HG03565 (cell line): ENCODE data around the gene TPM4.
"Not testable (repeated sequence)": the region's sequence is repeated elsewhere in the genome, so short reads cannot be mapped to it uniquely, and the experiment has no call there.

ENCODE experiments used
- ATAC-seq: cut with Tn5 transposase; IDR thresholded peaks from one replicate; pipeline ENCODE4 v1.9.1; 2021; ENCODE audit warnings: mild to moderate bottlenecking, moderate library complexity; ENCODE audit not compliant: unreplicated experiment

The TPM4 gene

DNA sequence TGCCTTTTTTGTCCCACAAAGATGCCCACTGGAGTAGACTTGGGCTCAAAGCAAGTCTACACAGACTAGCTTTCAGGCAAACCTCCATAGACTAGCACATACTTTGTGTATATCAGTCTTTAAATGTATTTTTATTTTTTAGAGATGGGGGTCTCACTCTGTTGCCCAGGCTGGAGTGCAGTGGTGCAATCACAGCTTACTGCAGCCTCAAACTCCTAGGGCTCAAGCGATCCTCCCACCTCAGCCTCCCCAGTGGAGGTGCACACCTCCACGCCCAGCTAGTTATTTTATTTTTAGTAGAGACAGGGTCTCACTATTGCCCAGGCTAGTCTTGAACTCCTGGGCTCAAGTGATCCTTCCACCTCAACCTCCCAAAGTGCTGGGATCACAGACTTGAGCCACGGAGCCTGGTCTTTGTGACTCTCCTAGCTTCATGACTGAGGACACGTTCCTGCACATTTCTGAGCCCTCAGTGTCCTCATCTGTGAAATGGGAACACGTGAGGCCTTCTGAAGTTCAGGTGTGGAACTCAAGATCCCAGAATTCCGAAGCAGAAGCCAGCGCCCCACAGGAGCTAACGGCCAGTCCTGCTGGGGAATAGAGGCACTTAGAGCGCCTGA, 5.1 kb upstream of the TPM4 start:
- no peak for ATAC-seq

DNA sequence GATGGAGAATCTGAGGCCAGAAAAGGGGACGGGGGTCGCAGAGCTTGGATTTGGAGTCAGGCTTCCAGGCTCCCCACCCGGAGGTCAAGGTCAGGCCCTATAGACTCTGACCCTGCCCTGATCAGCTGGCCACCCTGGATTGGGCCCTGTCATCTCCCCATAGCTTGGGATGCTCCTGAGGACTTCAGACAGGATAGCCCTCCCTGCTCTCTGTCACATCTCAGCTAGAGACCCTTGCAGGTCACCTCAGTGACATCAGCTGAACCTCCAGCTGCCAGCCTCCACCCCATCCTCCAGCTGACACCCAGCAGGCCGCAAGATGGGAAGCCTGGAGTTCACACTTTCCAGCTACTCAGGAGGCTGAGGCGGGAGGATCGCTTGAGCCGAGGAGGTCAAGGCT, 2.8 kb upstream of the TPM4 start:
- ATAC-seq: no peak

DNA sequence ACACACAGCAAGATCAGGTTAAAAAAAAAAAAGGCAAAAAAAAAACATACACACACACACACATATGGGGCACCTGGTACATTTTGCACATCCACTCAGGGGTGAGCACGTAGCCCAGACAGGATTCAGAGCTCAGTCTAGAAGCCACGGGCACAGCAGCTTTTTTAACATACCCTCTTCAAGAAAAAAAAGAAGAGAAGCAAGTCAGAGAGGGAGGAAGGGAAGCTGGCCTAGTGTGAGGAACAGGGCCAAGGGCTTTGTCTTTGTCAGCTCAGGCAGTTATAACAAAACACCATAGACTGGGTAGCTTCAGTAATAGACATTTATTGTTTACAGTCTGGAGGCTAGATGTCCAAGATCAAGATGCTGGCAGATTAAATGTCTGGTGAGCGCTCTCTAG, 2.3 kb upstream of the TPM4 start:
- ATAC-seq: no peak

DNA sequence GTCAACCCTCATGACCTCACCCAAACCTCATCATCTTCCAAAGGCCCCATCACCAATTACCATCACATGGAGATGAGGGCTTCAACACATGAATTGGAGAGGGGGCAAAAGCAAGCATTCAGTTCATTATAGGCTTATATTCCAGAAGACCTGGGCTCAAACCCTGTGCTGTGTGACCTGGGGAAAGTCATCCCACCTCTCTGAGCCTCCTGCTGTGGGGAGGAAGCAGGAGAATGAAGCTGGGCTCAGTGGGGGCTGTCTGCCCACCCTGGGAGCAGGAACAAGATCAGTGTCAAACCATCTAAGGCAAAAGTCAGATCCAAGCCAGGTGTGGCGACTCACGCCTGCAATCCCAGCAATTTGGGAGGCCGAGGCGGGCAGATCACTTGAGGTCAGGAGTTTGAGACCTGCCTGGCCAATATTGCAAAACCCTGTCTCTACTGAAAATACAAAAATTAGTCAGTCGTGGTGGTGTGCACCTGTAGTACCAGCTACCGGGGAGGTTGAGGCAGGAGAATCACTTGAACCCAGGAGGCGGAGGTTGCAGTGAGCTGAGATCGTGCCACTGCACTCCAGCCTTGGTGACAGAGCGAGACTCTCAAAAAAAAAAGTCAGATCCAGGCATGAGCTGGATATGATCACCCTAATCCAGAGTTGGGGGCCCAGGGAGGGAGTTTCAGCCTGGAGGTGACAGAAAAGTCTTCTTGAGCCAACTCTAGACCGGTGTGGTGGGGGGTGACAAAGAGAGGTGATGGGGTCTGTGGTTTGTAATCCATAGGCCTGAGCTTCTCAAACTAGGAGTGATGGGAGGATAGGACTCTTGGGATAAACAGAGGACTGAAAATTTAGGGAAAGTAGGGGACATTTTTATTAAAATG, 1.6 kb upstream of the TPM4 start:
- ATAC-seq: no peak

DNA sequence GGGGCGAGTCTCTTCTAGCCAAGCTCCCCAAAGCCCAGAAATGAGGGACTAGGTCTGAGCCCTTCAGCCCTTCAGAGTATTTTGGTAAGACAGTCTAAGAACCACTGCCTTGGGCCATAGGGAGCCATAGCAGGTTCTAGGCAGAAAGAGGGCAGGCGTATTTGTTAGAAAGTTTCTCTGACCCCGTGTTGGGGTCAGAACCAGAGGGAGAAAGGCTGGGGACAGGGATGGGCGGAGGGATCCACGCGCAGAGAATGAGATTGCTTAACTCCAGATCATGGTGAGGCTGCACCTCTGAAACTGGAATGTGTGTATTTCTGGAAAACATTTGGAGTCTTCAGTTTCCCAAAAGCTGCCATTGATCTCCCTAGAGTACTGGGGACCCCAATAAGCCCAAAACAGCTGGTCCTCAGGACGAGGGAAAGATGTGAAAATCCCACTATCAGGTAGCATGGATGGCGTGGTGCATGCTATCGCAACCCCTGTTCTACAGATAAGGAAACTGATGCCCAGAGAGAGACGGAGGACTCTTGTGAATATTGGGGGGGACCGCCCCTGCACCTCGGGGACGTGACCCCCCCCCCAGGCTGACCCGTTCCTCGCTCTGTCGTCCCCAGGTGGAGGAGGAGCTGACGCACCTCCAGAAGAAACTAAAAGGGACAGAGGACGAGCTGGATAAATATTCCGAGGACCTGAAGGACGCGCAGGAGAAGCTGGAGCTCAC, 703 bp upstream of the TPM4 start:
- peak; percentile 6 for ATAC-seq

DNA sequence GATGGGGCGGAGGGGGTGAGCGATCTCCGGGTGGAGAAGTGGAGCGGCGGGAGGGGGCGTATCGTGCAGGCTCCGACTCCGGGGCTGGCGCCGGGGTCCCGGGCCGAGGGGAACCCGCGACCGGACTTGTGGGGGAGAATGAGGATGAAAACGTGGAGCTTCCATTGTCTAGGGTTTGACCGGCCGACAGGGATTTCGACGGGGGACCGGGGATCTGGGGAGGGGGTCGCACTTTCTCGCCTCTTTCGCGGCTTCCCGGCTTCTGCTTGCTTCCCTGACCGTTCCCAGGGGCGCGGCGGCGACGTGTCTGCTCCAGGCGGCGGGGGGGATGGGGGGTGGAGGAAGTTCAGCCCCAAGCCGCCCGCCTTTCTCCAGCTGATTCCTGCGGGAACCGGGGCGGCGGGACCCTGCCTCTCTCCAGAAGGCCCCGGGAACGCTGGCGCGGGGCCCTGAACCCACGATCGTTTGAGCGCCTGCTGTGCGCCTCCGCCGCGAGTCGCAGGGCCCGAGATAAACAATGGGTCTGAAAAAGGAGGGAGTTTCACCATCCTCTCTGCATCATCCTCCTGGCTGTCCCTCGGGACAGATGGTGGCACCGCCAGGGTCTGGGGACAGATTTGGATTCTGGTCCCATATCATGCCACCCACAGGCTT, 790 bp downstream of the TPM4 start:
- no peak for ATAC-seq

DNA sequence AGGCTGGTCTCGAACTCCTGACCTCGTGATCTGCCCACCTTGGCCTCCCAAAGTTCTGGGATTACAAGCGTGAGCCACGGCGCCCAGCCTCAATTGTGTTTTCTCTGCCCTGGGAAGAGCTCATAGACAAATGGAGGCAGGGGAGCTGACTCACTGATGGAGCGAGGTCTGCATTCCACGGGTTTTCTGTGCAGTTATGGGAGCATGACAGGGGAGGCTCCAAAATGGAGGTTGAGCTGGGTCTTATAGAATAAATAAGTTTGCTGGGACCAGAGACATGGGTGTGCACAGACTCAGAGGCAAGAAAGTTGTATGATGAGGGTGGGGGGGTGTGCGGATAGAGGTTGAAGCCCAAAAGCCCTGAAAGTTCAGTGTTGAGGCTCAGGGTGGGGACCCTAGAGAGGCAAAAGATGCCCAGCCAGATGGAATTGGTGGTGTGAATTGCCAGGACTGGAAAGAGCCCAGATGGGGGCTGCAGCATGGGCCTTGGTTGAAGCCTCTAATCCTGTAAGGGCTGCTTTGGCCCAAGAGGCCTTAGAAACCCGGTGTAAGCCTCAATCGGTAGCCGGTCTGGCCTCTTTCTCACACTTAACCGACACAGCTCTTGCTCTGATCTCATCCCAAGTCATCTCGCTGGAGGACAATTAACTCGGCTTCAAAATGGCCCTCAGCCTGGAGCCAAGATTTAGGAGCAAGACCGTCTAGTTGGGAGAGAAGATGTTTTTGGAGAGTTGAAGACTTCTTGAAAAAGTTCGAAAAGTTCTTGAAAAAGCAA, 1.9 kb downstream of the TPM4 start:
- ATAC-seq: no peak

DNA sequence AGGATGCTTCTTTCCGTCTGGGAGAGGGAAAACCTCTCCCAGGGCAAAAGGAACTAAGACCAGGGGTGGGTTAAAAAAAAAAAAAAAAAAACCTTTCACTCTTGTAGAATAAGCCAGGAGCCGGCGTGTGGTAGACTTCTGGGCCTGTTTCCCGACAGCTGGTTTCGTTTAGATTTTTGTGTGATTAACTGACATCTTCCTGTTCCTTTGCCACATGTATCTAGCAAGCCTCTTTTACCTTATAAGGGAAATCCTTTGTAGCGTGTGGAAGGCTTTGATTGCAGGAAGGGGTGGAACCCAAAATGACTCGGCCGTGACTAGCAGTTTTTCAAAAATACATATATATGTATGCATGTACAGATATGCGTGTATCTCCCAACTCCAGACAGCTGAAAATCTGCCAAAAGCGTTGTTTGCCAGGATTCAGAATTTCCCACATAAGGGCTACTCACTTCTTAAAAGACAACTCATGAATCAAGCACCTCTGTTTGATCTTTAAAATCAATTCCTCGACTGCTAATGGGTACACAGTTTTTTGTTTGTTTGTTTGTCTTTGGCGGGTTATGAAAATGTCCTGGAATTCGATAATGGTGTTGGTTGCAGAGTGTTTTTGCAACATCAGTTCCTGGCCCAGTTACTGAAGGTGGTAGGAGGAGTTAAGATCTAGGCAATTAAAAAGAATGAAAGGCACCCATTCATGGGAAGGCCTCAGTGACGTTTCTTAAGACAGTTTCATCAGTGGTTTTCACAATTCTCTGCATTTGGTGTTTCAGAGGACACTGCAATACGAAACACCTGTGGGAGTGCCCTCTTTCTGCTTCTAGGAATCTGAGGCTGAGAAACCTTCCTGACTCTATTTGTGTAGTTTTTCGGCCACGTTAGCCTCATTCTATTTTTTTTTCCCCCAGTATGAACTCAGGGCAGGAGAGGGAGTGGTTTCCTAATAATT, 2.7 kb downstream of the TPM4 start:
- no peak for ATAC-seq

DNA sequence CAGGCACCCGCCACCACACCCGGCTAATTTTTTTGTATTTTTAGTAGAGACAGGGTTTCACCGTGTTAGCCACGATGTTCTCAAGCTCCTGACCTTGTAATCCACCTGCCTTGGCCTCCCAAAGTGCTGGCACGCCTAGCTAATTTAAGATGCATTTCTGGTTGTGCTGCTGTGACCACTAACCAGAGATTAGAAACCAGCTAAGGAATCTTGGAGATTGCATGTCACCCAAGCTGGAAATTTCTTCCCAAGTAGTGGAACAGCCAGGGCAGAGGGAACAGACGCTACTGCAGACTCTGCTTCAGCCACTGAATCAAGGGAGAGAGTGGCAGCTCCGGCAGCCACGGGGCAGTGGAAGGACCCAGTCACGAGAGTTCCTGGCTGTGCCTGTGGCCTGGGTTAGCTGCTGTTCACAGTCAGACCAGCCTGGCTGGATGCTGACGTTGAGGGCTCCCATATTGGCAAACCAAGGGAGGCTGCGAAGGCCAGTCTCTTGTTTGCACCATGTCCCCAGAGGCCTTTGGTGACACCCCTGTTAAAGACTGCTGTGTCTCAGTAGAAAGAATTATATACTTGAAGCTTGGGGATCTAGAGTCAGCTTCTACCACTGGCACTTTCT, 7.9 kb downstream of the TPM4 start:
- no peak for ATAC-seq

DNA sequence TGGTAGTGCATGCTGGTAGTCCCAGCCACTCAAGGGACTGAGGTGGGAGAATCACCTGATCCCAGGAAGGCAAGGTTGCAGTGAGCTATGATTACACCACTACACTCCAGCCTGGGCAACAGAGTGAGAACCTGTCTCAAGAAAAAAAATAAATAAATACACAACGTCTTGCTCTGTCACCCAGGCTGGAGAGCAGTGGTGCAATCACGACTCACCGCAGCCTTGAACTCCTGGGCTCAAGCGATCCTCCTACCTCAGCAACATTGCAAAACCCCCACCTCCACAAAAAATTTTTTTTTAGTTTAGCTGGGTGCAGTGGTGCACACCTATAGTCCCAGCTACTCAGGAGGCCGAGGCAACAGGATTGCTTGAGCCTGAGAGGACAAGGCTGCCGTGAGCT, 8.8 kb downstream of the TPM4 start:
- no peak for ATAC-seq

DNA sequence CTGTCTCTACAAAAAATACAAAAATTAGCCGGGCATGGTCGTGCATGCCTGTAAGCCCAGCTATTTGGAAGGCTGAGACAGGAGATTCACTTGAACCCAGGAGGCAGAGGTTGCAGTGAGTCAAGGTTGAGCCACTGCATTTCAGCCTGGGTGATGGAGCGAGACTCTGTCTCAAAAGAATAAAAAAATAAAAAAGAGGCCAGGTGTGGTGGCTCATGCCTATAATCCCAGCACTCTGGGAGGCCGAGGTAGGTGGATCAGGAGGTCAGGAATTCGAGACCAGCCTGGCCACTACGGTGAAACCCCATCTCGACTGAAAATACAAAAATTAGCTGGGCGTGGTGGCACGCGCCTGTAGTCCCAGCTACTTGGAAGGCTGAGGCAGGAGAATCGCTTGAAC, 11.1 kb downstream of the TPM4 start:
- not testable (repeated sequence) for ATAC-seq

DNA sequence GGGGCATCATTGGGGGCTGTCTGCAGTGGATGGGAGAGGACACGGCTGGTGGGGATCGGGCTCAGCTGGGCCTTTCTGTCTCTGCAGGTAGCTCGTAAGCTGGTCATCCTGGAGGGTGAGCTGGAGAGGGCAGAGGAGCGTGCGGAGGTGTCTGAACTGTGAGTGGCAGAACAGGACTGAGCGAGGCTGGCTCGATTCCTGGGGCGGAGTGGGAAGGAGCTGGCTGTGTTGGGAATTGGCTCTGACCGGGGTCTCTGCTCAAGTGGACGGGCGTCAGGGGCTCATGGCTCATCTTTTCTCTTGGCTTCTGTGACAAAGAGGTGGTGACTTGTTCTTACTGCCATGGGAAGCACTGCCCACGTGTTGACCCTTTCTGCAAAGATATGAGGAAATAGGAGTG, 11.6 kb downstream of the TPM4 start:
- ATAC-seq: no peak

DNA sequence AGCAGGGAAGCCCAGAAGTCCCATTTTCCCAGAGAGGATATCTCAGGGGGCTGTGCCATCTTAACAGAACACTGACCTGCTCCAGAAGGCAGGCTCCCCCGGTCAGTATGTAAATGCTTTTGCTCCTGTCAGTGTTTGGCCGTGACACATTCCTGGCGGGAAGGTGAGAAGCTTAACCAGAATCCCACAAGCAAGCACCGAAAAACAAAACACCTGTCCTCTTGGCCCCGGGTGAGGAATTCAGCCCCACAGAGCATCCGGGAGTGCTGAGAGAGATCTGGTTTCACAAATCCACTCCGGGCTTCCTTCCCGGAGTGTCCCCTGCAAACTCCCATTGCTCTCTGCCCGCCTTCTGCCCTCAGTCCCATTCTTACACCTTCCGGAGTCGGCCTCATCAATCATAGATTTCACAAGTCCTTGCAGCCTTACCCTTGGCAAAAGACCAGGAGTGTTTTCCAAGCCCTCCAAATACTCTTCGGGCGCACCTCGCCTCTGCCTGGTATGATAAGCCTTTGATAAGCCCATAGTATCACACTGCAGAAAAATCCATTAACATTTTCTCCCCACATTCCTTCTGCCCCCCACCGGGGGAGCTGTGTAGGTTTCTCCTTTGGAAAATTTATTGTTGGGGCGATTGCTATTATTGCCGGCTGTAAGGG, 12.2 kb downstream of the TPM4 start:
- no peak for ATAC-seq

DNA sequence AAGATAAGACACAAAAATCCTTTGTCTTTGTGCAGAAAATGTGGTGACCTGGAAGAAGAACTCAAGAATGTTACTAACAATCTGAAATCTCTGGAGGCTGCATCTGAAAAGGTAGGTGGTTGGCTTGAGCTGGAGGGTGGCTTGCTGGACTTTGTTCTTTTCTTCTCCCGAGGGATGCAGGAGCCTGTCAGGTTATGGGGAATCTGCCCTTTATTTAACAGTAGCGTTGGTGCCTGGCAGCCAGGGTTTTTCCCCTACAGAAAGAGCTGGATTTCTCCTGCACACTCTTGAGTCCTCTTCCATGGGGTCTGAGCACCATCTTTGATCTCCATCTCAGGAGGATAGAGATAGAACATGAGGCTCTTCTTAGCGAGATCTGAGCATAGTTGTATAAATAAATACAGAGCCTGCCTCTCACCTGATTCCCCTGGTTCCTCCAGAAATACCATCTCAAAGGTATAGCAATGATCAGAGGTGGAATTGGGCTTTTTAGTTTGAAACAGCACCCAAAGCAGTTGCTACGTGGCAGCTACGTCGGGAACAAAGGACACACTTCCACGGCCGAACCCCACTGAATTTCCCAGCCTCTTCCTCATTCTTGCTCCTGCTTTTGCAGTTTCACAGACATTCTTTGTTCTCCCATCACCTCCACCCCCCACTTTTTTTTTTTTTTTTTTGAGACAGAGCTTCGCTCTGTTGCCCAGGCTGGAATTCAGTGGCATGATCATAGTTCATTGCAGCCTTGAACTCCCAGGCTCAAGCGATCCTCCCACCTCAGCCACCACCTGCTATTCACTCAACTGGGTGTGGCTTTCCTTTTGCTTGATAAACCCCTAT, 12.9 kb downstream of the TPM4 start:
- no peak for ATAC-seq

DNA sequence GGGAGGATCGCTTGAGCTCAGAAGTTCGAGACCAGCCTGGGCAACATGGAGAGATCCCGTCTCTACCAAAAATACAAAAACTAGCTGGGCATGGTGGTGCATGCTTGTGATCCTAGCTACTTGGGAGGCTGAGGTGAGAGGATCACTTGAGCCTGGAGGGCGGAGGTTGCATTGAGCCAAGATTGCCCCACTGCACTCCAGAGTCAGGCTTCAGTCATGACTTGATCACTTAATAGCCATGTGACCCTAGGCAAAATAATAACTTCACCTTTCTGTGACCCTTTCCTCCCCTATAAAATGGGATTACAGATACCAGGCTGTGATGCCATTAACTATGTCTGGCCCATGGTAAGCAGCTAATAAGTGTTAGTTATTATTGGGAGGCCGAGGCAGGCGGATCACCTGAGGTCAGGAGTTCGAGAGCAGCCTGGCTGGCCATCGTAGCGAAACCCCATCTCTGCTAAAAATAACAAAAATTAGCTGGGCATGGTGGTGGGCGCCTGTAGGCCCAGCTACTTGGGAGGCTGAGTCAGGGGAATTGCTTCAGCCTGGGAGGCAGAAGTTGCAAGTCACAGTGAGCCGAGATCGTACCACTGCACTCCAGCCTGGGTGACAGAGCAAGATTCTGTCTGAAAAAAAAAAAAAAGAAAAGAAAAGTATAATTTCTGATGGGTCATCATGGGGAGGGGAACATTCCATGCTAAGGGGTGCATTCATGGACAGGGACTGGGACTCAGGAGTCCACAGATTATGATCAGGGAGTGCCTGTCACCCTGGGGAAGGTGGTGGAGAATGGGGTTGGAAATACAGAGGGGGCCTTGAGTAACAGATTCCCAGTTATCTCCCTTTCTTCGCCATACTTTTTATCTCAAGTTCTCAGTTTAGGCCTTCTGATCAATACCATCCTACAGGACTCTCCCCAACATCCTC, 15.5 kb downstream of the TPM4 start:
- ATAC-seq: no peak

DNA sequence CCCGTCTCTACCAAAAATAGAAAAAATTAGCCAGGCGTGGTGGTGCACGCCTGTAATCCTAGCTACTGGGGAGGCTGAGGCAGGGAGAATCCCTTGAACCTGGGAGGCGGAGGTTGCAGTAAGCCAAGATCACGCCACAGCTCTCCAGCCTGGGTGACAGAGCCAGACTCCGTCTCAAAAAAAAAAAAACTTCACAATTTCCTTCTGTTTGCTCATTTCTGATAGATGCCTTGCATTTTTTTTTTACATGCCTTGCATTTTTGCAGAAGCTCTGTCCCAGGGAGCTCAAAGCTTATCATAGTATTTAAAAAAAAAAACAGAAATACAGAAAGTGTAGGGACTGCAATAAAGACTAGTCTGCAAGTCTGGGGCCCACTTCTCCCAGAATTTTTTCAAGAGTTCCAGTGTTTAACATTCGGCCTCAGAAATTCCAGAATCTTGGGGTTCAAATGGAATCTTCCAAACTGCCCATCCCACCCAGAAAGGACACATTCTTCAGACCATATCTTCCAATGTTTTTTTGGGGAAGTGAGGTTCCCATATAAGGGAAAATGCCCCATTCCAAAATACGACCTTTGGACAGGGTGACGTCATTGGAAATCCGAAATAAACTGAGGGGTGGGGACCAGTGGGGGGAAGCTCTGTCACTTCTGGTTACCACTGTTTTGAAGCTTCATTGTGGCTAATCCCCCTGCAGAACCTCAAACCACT, 18.2 kb downstream of the TPM4 start:
- ATAC-seq: no peak
